Measurements from ENCODE around the gene NRG2.

GRCh38 chr5:139958432-139959148 is 84.5 kb downstream of the NRG2 start:
- no peak for TF ChIP-seq PATZ1 (CRISPR knock-in tag; IDR thresholded peaks at IDR 0.05; ENCODE audit: borderline replicate concordance)
- no peak for TF ChIP-seq ESRRG (CRISPR knock-in tag; IDR thresholded peaks at IDR 0.05)
- TF ChIP-seq CSDC2 (CRISPR knock-in tag; IDR thresholded peaks at IDR 0.05), result no peak
- TF ChIP-seq ZFP30 (CRISPR knock-in tag; IDR thresholded peaks at IDR 0.05), result no peak
- TF ChIP-seq BACH2 (CRISPR knock-in tag; IDR thresholded peaks at IDR 0.05; ENCODE audit: borderline replicate concordance), result no peak
- TF ChIP-seq PPARA (CRISPR knock-in tag; IDR thresholded peaks at IDR 0.05; ENCODE audit: borderline replicate concordance), result no peak
- TF ChIP-seq CSRNP3 (CRISPR knock-in tag; IDR thresholded peaks at IDR 0.05), result no peak
- no peak for TF ChIP-seq ARNTL (CRISPR knock-in tag; IDR thresholded peaks at IDR 0.05; ENCODE audit: borderline replicate concordance, low read depth)
- no peak for TF ChIP-seq GLIS3 (CRISPR knock-in tag; IDR thresholded peaks at IDR 0.05)
- no peak for TF ChIP-seq CREB5 (CRISPR knock-in tag; IDR thresholded peaks at IDR 0.05; ENCODE audit: low read depth)
- no peak for TF ChIP-seq TOX (CRISPR knock-in tag; IDR thresholded peaks at IDR 0.05; ENCODE audit: borderline replicate concordance)
- TF ChIP-seq ZC3H10 (CRISPR knock-in tag; IDR thresholded peaks at IDR 0.05), result no peak
- no peak for TF ChIP-seq ZNF8 (CRISPR knock-in tag; IDR thresholded peaks at IDR 0.05)
- TF ChIP-seq TSHZ2 (CRISPR knock-in tag; IDR thresholded peaks at IDR 0.05), result no peak
